SKM-1 treated with dmso at 0.1 percent for 144 hours (cell line): ENCODE results near the gene UCMA.
"Not testable (repeated sequence)": the region's sequence is repeated elsewhere in the genome, so short reads cannot be mapped to it uniquely, and the experiment has no call there.

Experiments used
- DNase-seq: peaks from one replicate; lab custom pipeline; 2025; ENCODE audit not compliant: unreplicated experiment; lab: John Stamatoyannopoulos, UW

Gene UCMA

DNA sequence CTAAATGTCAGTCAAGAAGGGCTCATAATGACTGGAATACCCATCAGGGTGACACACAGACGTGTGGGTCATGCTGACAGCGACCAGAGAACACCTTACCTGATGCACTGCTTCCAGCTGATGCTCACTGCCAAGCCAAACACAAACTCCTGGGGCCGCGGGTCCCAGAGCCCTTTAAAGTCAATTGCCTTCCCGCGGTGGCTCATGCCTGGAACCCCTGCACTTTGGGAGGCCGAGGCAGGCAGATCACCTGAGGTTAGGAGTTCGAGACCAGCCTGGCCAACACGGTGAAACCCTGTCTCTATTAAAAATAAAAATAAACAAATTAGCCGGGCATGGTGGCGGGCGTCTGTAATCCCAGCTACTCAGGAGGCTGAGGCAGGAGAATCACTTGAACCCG lies 562 bp upstream of the UCMA start:
- DNase-seq: not testable (repeated sequence)

DNA sequence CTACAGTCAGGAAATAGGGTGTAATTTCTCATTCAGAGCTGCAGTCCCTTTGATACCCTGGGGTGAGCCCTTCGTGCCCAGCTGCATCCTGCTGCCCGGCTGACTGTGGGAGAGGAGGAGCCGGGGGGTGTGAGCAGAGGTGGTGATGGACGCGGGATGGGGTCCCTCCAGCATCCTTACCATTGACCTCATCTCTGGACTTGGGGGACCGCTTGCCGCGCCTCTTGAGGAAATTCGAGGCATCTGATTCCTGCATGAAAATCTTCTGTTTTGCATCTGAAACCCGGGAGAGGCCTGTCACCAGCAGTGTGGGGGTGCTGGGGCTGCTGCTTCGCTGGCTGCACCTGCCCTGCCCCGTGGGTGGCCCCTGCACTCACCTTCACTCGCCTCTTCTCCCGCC lies 816 bp downstream of the UCMA start:
- DNase-seq: no peak

DNA sequence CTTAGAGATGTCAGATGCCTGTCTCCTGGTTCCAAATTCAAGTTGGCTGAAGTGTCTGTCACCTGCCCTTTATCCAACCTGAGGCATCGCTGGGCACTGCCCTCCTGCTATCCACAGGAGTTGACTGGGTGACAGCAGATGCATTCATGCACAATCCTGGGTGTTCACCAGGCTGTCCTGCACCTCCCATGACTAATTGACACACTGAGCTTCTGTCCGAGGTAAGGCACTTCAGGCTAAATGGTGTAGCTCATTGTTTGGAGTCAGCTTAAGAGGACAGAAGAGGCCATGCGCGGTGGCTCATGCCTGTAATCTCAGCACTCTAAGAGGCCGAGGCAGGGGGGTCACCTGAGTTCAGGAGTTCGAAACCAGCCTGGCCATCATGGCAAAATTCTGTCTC lies 2.4 kb downstream of the UCMA start:
- DNase-seq: no peak

DNA sequence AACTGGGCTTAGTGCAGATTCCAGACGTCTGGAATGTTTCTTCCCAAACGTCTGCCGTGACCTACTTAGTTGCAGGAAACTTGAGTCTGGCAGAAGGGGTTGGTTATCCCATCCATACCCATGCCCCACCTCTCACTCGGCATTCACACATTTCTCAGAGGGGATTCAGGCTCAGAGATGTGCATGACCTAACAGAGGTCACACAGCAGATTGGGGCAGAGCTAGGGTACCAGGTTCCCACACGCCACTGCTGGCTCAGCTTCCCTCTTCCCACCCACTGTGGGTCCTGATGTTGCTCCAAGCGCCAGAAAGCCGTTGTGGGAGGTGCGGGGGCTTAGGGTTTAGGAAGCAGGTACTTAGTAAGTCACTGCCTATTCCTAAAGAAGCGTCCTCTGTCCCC lies 3.0 kb downstream of the UCMA start:
- no peak for DNase-seq

DNA sequence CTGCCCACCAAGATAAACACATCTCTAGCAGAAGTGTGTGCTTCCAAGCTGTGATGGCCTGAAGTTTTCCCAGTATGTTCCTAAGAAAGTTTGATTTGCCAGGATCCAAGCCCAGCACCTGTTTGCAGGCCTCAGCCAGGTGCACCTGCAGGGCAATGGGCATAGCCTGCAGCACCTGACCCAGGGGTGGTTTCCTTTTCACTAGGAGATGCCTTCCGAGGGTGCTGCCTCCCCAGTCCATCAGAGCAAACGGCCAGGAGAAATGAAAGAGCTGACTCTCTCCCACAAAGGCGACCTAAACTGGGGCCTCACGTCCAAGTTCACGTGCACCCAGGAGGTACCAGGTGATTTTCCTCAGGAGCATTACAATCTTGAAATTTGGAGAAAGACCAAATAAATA lies 7.1 kb downstream of the UCMA start:
- no peak for DNase-seq

DNA sequence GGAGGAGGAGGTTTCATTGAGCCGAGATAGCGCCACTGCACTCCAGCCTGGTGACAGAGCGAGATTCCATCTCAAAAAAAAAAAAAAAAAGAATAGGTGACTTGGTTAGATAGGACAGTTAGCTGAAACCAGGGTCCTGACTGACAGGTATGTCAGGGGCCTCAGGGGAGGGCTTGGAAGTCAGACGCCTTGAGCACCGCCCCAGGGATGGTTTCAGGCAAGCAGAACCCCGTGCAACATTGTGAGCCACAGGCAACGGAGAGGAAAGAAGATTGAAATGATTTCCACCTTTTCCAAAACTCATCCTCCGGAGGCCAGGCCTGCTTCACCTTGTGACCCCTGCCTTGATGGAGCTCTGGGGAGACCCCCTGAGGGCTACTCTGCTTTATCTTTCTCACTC lies 8.6 kb downstream of the UCMA start:
- DNase-seq: no peak

DNA sequence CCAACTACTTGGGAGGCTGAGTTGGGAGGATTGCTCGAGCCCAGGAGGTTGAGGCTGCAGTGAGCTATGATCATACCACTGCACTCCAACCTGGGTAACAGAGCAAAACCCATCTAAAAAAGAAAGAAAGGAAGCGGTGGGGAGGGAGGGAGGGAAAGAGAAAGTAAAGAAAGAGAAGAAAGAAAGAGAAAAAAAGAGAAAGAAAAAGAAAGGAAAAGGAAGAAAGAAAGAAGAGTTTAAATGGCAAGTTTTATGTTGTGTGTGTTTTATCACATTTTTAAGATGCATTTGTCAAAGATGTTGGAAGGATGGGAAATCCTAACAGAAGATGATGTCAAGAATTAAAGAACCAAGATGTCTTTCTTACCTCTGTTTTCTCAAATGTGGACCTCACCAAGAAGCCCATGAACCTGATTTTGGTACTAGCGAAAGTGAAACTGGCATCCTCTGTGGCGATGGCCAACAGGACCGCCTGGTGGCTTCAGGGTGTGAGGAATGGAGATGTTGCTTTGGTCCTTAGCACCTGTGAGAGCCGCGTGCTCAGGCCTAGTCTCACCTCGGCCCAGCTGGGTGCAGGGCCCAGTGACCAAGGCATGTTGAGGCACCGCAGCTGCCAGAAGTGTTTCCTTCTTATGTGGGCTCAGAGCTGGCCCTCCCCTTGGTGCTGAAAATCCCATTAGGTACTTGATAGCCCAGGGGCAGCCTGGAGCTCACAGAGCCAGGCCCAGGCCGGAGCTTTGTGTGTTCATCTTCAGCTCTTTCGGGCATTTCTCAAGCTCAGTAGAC lies 9.8 kb downstream of the UCMA start:
- no peak for DNase-seq

DNA sequence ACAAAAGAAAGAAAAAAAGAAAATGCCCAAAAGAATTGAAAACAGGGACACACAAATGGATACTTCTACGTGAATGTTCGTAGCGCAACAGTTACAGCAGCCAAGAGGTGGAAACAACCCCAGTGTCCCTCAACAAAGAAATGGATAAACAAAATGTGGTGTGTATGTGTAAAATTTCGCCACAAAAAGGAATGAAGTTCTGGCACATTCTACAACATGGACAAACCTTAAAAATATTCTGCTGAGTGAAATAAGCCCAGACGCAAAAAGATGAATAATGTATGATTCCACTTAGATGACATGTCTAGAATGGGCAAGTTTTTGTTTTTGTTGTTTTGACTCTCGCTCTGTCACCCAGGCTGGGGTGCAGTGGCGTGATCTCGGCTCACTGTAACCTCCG lies 10.9 kb downstream of the UCMA start:
- DNase-seq: no peak

DNA sequence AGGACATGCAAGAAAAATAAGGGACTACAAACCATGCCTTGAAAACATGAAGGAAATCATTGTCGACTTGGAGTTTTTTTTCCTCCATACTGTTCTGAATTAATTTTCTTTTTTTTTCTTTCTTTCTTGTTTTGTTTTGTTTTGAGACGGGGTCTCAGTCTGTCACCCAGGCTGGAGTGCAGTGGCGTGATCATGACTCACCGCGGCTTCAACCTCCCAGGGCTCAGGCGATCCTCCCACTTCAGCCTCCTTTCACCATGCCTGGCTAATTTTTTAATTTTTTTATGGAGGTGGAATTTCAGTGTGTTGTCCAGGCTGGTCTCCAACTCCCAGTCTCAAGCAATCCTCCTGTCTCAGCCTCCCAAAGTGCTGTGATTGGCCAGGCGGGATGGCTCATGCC lies 11.6 kb downstream of the UCMA start:
- DNase-seq: no peak

DNA sequence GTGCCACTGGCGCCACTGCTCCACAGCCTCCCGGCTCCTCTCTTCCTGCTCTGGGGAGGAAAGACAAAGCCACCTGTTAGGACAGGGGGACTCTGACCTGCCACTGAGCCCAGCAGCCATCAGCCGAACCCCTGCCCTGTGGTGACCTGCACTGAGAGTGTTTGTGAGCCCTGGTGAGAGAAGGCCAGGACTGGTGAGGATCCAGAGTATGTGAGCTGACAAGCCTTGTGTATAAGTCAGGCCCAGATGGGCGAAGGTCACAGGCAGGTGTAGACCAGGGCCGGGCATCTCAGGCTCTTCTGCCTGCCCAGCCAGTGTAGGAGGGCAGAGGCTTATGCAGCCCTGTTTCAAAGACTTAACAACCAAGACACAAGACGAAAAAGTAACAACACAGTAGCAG lies 12.0 kb downstream of the UCMA start:
- no peak for DNase-seq

DNA sequence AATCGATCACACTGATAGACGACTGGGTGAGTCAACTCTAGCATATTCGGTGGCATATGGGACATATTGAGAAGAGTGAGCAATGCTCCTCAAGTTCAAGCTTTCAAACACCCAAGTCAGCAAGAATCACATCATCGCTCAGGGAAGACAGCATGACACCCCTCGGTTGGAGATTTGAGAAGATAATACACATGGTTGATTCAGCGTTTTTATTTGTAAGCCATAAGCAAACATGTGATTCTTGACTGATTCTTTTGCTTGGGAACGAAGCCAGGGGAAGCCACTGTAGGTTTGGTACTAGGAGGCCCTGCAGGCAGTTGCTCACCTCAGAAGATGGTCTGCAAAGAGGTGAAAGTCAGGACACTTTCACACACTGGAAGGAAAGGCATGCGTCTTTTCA lies 12.6 kb downstream of the UCMA start:
- DNase-seq: no peak

DNA sequence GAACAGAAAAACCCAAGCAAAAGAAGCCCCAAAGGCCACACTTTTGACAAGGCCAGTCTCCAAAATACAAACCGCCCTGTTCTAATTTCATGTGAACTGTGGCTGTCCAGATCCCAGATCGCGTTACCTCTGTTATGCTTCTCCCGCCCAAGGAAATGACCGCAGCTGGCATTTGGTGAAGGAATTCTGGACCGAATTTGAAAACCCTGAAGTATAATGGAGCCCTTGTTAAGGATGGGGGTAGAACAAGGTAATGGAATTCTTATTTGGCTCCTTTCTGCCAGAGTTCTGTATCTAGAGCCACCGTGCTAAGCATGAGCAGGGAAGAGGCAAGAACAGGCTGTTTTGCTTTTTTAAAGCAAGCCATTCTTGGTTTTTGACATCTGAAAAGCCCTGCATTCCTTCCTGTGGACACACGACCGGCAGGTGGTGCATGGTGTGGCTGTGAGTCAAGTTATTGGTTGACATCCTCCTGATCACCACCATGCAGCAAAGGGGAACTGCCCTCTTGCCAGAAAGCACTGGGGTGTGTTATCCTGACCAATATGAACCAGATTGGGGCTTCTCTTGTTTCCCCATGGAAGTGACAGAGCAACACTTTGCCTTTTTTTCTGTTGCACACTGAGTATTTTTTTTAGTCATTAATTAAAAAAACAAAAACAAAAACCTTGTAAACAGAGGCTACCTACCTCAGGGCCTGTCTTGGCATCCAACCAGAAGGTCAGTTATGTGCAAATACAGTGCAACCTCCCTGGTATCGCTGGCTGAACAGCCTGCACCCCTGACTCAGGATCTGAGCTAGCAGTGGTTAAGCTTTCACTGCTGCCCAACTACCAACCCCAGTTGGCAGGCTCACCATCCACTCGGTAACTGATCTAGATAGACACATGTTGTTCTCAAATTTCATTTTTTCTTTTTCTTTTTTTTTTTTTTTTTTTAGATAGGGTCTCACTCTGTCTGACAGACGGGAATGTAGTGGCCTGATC lies 14.2 kb downstream of the UCMA start:
- no peak for DNase-seq

DNA sequence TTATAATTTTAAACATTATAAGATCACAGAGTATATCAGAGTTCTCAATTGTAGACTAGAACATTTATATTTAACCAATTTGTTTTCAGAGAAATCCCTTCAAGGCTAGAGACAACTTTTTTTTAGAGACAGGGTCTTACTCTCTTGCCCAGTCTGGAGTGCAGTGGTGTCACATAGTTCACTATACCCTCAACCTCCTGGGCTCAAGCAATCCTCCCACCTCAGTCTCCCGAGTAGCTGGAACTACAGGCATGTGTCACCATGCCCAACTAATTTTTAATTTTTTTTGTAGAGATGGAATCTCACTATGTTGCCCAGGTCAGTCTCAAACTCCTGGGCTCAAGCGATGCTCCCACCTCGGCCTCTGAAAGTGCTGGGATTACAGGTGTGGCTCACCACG lies 15.3 kb downstream of the UCMA start:
- DNase-seq: no peak

DNA sequence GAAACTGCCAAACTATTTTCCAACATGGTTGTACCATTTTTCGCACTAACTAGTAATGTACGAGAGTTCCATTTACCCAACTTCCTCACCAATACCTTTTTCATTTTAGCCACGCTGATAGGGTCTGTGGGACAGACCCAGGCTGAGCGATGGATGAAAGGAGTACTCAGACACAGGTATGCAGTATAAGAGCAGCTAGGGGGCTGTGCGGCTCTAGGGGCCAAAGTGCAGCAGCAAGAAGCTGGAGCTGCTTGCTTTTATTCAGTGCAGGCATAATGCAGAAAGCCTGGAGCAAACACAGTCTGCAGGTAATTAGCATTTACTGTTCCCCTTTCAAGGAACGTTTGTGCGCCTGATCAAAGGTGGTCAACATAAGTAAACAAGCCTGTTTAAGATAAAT lies 21.0 kb downstream of the UCMA start:
- DNase-seq: no peak

DNA sequence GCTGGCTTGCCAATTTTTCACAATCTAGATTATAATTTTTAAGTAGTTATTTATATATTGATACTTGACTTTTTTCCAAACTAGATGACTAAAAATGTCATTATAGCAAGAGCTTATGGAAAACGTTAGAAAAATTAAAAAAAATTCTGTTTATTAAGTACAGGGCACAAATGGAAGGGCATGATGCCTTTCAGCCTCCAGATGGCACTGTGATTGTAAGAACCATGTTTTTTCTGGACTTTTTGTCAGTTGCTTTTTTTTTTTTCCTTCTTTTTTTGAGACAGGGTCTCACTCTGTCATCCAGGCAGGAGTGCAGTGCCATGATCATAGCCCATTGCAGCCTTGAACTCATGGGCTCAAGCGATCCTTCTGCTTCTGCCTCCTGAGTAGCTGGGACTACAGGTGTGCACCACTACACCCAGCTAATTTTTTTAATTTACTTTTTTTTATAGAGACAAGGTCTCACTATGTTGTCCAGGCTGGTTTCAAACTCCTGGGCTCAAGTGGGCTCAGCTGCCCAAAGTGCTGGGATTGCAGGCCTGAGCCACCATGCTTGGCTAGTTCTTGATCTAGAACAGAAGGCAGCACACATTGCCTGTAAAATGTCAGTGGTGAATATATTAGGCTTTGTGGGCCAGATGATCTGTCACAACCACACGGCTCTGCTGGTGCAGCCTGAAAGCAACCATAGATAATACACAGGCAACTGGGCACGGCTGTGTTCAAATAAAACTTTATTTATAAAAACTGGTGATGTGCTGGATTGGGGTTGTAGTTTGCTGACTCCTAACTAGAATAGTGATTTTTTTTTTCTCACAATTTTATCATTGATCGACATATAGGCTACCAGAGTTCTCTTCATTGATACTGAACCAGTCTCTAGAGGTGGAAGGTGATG lies 27.4 kb downstream of the UCMA start:
- no peak for DNase-seq

DNA sequence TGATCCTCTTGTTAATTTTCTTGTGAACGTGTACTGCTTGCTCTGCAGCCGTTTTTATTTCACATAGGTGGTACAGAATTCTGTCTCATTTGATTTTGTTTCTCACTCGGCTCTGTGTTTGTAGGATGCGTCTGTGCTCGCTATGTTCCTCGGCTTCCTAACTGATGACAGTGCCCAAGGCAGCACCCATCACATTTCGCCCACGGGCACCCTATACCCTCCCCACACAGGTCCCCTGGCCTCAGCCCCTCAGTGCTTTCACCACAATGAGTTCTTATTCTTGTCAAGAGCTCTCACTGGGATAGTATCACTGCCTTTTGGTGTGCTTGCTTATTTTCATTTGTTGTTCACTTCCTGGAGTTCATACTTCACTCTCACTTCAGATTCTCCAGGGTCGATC lies 28.1 kb downstream of the UCMA start:
- no peak for DNase-seq

DNA sequence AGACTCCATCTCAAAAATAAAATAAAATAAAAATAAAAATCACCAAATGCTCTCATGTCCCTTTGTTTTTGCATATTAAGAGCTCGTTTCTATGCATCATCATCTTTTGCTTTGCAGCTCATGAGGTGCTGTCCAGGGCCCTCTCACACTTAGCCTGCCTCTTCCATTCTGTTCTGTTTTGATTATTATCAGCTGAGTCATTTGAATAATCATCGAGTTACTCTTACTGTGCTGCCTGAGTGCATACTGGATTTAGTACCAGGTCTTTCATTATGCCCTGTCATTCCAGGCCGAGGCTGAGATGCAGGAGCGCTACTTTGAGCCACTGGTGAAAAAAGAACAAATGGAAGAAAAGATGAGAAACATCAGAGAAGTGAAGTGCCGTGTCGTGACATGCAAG lies 33.0 kb downstream of the UCMA start:
- DNase-seq: no peak

DNA sequence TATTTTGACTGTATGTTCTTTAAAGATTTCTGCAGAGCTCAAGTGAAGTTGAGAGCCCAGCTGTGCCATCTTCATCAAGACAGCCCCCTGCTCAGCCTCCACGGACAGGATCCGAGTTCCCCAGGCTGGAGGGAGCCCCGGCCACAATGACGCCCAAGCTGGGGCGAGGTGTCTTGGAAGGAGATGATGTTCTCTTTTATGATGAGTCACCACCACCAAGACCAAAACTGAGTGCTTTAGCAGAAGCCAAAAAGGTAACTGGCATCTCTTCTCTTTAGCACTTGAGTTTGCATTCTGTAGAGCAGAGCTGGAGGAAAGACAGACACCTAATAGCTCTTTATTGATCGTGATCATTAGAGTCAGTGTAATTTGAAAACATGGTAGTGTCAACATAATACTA lies 39.2 kb downstream of the UCMA start:
- no peak for DNase-seq

DNA sequence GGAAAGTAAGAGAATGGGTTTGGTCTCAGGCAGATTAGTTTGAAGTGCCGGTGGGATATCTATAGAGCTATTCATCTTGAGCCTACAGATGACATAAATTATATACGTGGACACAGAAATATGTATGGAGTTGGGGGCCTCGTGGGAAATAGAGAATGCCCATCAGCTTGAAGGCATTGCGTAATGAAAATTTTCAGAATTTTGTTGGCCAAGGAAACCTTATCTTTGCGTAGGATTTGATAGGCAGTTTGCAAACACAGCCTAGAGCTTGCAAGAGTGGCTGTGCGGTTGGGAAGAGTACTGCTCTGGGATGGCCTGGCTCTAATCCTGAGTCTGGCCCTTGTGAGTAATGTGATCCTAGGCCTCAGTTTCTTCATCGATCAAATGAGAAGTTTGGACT lies 40.5 kb downstream of the UCMA start:
- DNase-seq: no peak

DNA sequence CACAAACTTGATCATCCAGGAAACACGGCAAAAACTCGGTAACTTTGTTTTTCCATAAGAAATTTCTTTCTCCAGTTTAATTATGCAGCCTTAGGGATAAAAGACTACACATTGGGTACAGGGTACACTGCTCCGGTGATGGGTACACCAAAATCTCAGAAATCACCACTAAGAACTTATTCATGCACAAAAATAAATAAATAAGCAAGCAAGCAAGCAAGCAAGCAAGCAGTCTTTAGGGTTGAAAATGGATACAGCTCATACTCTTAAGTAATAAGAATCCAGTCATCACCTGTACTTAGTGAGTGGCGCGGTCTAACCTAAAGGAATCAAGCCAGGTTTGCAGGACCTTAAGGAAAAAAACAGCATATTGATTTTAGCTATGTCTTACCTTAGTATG lies 42.8 kb downstream of the UCMA start:
- no peak for DNase-seq

DNA sequence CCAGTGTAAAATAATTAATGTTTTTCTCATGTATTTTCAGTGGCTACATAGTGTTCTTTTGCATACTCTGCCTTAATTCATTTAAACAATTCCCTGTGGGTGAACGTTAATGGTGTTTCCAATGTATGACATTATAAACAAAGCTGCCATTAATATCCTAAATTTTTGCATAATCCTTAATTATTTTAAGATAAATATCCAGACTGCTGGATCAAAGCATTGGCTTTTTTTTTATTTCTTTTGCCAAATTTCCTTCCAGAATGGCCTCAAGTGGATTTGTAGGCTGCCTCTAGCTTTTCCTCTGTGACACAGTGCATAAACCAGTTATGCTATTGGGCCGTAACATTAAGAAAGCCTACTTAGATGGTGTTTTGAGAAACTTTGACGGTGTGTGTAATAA lies 43.4 kb downstream of the UCMA start:
- no peak for DNase-seq
